Skeletal muscle satellite cell (primary cell): Measurements from ENCODE around the gene FAM193A.
"Not testable (repeated sequence)": the region's sequence is repeated elsewhere in the genome, so short reads cannot be mapped to it uniquely, and the experiment has no call there.

ENCODE experiments used
- H3K27me3 ChIP-seq: 2 replicates; pipeline ENCODE4 v1.7.0; 2013; ENCODE audit warnings: low read length; ENCODE audit not compliant: control insufficient read depth, insufficient read depth
- H3K36me3 ChIP-seq: 2 replicates; pipeline ENCODE4 v1.7.0; 2013; ENCODE audit warnings: mild to moderate bottlenecking, control low read depth, low read length; ENCODE audit not compliant: insufficient read depth
- H3K4me1 ChIP-seq: 2 replicates; pipeline ENCODE4 v1.7.0; 2013; ENCODE audit warnings: low read length; ENCODE audit not compliant: control insufficient read depth, insufficient read depth
- H3K4me2 ChIP-seq: 2 replicates; pipeline ENCODE4 v1.7.0; 2013; ENCODE audit warnings: mild to moderate bottlenecking, low read length
- H3K4me3 ChIP-seq: 2 replicates; pipeline ENCODE4 v1.7.0; 2013; ENCODE audit warnings: low read length
- H3K9ac ChIP-seq: 2 replicates; pipeline ENCODE4 v1.7.0; 2013; ENCODE audit warnings: mild to moderate bottlenecking, low read depth, low read length, moderate library complexity
- H3K9me3 ChIP-seq: replicated peaks from 2 replicates; pipeline ENCODE4 v1.7.0; 2013; ENCODE audit warnings: mild to moderate bottlenecking, control low read depth, low read length

The FAM193A gene

DNA sequence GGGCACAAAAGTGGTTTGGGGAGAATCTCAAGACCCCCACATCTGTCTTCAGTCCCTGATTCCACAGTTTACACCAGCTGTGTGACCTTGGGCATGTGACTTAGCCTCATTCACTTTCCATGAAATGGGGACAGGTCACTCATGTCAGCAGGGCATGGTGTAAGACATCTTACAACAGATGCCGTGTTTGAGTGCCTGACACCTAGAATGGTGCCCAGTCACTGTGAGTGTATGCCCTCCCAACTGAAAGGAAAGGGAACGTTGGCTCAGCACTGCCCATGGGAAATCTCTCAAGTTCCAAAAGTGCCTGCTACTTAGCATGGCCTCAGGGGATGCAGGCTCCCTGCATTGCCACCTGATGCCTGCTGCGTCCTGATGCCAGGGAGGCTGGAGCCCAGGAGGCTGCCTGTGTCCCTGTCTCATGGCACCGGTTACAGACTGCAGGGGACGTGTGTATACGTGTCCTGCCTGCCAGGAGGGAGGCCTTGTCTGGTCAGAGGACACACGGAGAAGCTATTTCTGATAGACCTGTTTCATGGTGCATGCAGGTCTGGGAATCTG is 35.3 kb upstream of the FAM193A start:
- H3K9ac ChIP-seq = no peak overlapping the region

DNA sequence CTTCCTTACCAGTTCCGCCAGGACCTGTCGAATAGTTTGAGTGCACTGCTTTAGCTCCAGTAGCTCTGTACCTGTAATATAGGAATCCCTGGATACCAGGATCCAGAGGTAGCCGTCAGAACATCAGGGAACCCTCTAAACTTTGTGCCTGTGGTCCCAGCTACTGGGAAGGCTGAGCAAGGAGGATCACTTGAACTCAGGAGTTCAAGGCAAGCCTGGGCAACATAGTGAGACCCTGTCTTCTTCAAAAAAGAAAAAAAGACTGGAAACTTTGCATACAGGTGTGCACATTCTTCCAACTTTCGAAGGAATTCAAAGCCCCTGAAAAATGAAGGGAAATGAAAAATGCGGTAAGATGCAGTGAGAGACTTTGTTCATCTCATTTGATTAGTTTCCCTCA is 32.6 kb upstream of the FAM193A start:
- Histone ChIP-seq H3K4me2 (no peak overlapping the region), H3K9me3 (no peaks in the 10 kb centered on the region), H3K27me3 (no peaks in the 10 kb centered on the region), H3K4me3 (no peak overlapping the region), H3K36me3 (peaks cover 63% of the 10 kb centered on the region), H3K4me1 (no peaks in the 10 kb centered on the region), H3K9ac (no peak overlapping the region)

More for the DNA sequence above, 35.3 kb upstream of the FAM193A start:
- Histone ChIP-seq H3K4me1 (no peaks in the 10 kb centered on the region), H3K36me3 (peaks cover 74% of the 10 kb centered on the region), H3K4me3 (no peak overlapping the region), H3K27me3 (no peaks in the 10 kb centered on the region), H3K4me2 (no peak overlapping the region), H3K9me3 (no peaks in the 10 kb centered on the region)

DNA sequence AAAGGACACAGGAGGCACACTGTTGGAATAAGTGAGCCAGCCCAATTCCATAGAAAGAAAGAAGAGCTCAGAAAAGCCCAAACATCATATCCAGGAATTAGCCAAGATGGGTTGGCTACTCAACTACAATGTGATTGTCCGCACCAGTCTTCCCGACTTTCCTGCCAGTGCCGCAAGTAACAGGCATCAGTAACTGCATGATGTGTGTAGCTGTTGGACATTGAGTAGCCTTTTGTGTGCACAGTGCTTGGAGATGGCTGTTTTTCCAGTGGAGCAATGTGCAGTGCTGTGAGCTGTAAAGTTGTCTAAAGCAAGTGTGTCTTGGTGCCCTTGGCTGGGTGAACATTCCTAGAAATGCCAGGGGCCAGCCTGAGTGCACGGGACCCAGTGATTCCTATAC is 29.2 kb upstream of the FAM193A start:
- Histone ChIP-seq H3K4me1 (no peaks in the 10 kb centered on the region), H3K27me3 (no peaks in the 10 kb centered on the region), H3K36me3 (peaks cover 62% of the 10 kb centered on the region), H3K4me2 (no peak overlapping the region), H3K9me3 (no peaks in the 10 kb centered on the region), H3K4me3 (no peak overlapping the region), H3K9ac (no peak overlapping the region)

- H3K27me3 ChIP-seq = no peaks in the 10 kb centered on the region
- H3K4me2 ChIP-seq = no peak overlapping the region
- H3K36me3 ChIP-seq = peaks cover 67% of the 10 kb centered on the region
- H3K4me3 ChIP-seq = no peak overlapping the region
- H3K9ac ChIP-seq = no peak overlapping the region
- no peaks in the 10 kb centered on the region for H3K4me1 ChIP-seq
- H3K9me3 ChIP-seq = no peaks in the 10 kb centered on the region
Measured at GRCh38 chr4:2507855-2508254, 28.6 kb upstream of the FAM193A start.

DNA sequence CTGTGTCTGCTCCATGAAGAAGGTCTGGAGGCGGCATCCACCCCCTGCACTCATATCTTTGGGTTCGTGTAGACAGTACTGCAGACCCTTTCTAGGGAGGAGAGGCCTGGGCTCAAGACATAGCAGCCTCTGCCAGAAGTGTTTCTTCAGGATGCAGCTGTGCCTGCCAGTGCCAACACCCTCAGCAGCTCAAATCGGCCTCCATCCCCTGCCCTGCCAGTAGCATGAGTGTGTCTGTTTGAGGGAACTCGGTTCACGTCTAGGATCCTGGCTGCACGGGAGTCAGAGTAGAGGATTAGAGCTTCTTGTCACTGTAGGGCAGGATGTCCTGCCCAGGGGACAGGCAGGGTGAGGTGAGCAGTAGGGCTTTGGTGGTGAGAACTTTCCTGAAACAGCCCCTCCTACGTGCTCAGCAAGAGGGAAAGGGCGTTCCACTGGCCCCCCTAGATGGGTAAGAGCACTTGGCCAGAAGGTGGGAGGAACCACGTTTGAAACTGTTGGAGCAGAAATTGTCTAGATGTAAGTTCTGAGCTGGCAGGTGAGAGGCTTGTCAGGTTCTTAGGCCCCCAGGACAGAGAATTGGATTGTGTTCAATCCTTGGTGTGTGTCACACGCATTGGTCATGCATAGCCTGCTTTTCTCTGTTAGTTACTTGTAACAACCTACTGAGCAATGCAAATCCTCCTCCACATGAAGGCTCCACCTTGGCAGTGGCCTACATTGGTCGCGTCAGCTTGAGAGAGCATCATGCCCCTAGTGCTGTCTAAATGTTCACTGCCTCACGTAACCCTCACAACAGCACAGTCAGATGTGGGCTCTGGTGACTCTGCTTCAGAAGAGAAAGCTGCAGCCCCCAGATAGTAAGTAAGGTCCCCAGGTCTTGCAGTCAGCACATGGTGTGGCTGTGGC is 25.8 kb upstream of the FAM193A start:
- Histone ChIP-seq H3K4me1 (no peaks in the 10 kb centered on the region), H3K9ac (no peak overlapping the region), H3K36me3 (peaks cover 76% of the 10 kb centered on the region), H3K9me3 (no peaks in the 10 kb centered on the region), H3K4me2 (no peak overlapping the region), H3K27me3 (no peaks in the 10 kb centered on the region), H3K4me3 (no peak overlapping the region)

DNA sequence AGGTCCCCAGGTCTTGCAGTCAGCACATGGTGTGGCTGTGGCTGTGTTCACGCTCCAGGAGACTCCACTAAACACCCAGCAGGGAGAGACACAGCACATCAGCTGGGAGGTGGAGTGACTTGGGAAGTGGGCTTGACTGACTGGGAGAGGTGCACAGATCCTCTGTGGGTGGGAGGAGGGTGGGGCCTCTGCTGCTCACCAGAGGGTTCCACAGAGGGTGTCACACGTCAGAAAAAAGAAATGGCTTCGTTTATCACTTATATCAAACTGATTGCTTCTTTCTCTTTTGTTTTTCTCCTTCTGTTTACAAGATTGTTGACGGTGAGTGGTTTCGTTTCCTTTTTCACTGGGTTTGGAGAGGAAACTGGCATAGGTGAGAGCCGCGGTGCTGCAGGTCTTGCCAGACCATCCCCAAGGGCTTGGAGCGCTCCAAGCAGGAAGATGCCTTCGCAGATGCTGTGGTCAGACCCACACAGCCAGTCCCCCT is 24.8 kb upstream of the FAM193A start:
- H3K4me2 ChIP-seq = no peak overlapping the region
- H3K9ac ChIP-seq = no peak overlapping the region
- peaks cover 80% of the 10 kb centered on the region for H3K36me3 ChIP-seq

DNA sequence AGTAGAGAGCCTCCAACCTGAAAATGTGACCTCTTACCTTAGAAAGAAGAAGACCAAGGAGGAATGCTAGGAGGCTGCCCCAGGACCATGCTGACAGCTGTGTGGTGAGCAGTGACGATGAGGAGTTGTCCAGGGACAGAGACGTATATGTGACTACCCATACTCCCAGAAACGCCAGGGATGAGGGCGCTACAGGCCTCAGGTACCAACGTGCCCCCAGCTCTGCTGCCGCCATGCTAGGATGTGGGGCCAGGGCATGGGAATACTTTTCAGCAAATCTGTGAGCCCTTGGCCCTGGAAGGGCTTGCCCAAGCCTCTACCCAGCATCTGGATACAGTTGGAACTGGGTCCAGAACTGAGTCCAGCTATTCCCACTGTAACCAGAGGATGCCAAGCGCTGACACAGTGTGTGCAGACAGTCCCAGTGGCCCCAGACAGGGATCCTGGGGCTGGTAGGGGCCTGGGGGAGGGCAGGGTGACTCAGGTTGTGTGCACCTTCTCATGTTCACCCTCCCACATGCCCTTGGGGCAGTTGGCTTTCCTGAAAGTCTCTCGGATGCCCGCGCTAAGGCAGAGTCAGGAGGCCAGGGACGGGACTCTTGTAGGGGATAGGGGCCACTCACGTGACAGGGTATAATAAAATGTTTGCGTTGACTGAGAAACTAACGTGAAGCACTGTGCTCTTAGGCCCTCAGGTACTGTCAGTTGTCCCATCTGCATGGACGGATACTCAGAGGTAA is 23.9 kb upstream of the FAM193A start:
- no peaks in the 10 kb centered on the region for H3K4me1 ChIP-seq
- H3K9ac ChIP-seq = no peak overlapping the region
- no peaks in the 10 kb centered on the region for H3K27me3 ChIP-seq
- no peak overlapping the region for H3K4me3 ChIP-seq
- H3K36me3 ChIP-seq = peaks cover 76% of the 10 kb centered on the region
- no peaks in the 10 kb centered on the region for H3K9me3 ChIP-seq
- no peak overlapping the region for H3K4me2 ChIP-seq

More for the DNA sequence above, 24.8 kb upstream of the FAM193A start:
- Histone ChIP-seq H3K4me1 (no peaks in the 10 kb centered on the region), H3K4me3 (no peak overlapping the region), H3K27me3 (no peaks in the 10 kb centered on the region), H3K9me3 (no peaks in the 10 kb centered on the region)

- not testable (repeated sequence) for H3K4me2 ChIP-seq, H3K9ac ChIP-seq, H3K4me3 ChIP-seq, H3K27me3 ChIP-seq, H3K4me1 ChIP-seq, H3K9me3 ChIP-seq
- peaks cover 71% of the 10 kb centered on the region for H3K36me3 ChIP-seq
Measured at GRCh38 chr4:2514193-2514592, 22.3 kb upstream of the FAM193A start.

DNA sequence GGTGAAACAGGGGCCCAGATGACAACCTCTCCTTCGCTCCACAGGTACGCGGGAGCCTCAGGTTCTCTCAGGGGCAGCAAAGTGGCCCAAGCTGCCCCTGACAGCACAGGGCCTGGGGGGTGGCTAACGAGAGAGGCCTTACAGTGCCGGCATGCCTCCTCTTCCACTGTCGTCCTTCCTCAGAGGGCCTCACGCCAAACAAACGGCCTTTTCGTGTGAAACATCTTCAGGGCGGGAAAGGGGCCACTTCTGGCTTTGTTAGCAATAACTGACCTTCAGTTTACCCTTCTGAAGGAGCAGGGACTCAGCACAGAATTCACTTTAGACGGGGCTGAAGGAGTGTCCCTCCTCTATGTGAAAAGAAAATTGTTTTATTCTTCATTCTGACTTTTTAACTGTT is 21.5 kb upstream of the FAM193A start:
- not testable (repeated sequence) for H3K4me1 ChIP-seq, H3K4me2 ChIP-seq, H3K4me3 ChIP-seq, H3K9me3 ChIP-seq, H3K9ac ChIP-seq, H3K27me3 ChIP-seq
- peaks cover 64% of the 10 kb centered on the region for H3K36me3 ChIP-seq

GRCh38 chr4:2515830-2516550 is 20.5 kb upstream of the FAM193A start:
- H3K36me3 ChIP-seq = peaks cover 54% of the 10 kb centered on the region
- no peak overlapping the region for H3K9ac ChIP-seq
- H3K9me3 ChIP-seq = no peaks in the 10 kb centered on the region
- H3K4me3 ChIP-seq = no peak overlapping the region
- no peaks in the 10 kb centered on the region for H3K4me1 ChIP-seq
- H3K27me3 ChIP-seq = no peaks in the 10 kb centered on the region
- no peak overlapping the region for H3K4me2 ChIP-seq

GRCh38 chr4:2516635-2517034 is 19.8 kb upstream of the FAM193A start:
- Histone ChIP-seq H3K27me3 (no peaks in the 10 kb centered on the region), H3K4me3 (no peak overlapping the region), H3K9ac (no peak overlapping the region), H3K4me2 (no peak overlapping the region), H3K36me3 (peaks cover 51% of the 10 kb centered on the region), H3K4me1 (no peaks in the 10 kb centered on the region), H3K9me3 (no peaks in the 10 kb centered on the region)
